Lower leg skin (tissue), 4 donors: ENCODE measurements around the gene CTTNBP2. TPM values are rescaled to one million over a fixed set of nuclear protein-coding genes. Genes with fewer than 3 reads are reported as not detected.

Source experiments
- DNase-seq, 2 donors: peaks; one replicate each; pipeline ENCODE4 v3.0.0-alpha.2; 2019; ENCODE audit warnings: low spot score in 2 of 2
- H3K4me3 ChIP-seq: fragments of 200-600 bp; sonication (generic); 2 replicates; pipeline ENCODE4 v1.5.1; 2017; ENCODE audit warnings: mild to moderate bottlenecking, low read depth; ENCODE audit not compliant: poor library complexity, severe bottlenecking
- POLR2A ChIP-seq, 2 donors: fragments of 450-650 bp; IDR thresholded peaks; one replicate each; pipeline ENCODE4 v1.6.1; 2016 to 2017; ENCODE audit warnings: antibody characterized with exemption in 2 of 2, mild to moderate bottlenecking in 1 of 2, moderate library complexity in 1 of 2
- WGBS, 2 donors: methylation state at CpG; one replicate each; pipeline ENCODE4 v1.1.5; 2018; 5-methylcytosine and 5-hydroxymethylcytosine counted together
- intact Hi-C: fragments of 100-400 bp; cut with DNase I; formaldehyde crosslinking; loops from one replicate; pipeline ENCODE4 v1.15.0; 2023; ENCODE audit warnings: low total_unique reads
- total RNA-seq, 4 donors: library from RNA; depleted of rRNA; stranded (reverse); fragments of >200 nt; gene quantifications; one replicate each; pipeline ENCODE4 v1.1.0, GENCODE V29; 2016
- TF ChIP-seq, protein P1 (sequence below), 3 donors: fragments of 450-650 bp; IDR thresholded peaks; one replicate each; pipeline ENCODE4 v1.5.1; 2016; ENCODE audit warnings: antibody characterized with exemption in 3 of 3, mild to moderate bottlenecking in 3 of 3, moderate library complexity in 2 of 3

CTTNBP2 gene
- total RNA-seq, 4 donors from 2014 or later, result 1.2 to 7.6 (median 5.8) TPM

DNA sequence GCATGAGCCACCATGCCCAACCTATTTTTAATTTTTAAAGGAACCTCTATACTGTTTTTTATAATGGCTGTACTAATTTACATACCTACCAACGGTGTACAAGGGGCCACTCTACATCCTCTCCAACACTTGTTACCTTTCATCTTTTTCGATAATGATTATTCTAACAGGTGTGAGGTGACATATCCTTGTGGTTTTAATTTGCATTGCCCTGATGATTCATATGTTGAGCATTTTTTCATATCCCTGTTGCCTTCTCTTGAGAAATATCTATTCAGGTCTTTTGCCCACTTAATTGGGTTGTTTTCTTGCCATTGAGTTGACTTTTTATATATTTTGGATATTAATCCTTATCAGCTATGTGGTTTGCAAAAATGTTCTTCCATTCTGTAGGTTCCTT is 167.0 kb downstream of the CTTNBP2 start:
- TF ChIP-seq, protein P1, sequence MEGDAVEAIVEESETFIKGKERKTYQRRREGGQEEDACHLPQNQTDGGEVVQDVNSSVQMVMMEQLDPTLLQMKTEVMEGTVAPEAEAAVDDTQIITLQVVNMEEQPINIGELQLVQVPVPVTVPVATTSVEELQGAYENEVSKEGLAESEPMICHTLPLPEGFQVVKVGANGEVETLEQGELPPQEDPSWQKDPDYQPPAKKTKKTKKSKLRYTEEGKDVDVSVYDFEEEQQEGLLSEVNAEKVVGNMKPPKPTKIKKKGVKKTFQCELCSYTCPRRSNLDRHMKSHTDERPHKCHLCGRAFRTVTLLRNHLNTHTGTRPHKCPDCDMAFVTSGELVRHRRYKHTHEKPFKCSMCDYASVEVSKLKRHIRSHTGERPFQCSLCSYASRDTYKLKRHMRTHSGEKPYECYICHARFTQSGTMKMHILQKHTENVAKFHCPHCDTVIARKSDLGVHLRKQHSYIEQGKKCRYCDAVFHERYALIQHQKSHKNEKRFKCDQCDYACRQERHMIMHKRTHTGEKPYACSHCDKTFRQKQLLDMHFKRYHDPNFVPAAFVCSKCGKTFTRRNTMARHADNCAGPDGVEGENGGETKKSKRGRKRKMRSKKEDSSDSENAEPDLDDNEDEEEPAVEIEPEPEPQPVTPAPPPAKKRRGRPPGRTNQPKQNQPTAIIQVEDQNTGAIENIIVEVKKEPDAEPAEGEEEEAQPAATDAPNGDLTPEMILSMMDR (IDR thresholded peaks at IDR 0.05), result no peak
- TF ChIP-seq POLR2A (IDR thresholded peaks at IDR 0.05), result no peak
- no peak overlapping the region for H3K4me3 ChIP-seq
- 64 to 72% methylated on average over 2 of the region's 2 CpGs for WGBS, 2 donors
- intact Hi-C loops, result no loop called here
- no peak for DNase-seq

DNA sequence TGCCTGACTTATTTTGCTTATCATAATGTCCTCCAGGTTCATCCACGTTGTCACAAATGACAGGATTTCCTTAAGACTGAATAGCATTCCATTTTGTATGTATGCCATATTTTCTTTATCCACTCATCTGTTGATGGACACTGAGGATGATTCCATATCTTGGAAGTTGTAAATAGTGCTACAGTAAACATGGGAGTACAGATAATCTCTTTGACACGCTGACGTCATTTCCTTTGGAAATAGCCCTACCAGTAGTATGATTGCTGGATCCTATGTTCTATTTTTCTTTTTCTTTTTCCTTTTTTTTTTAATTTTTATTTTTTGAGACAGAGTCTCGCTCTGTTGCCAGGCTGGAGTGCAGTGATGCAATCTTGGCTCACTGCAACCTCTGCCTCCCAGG is 167.6 kb downstream of the CTTNBP2 start:
- intact Hi-C loops, result no loop called here
- TF ChIP-seq, protein P1 (IDR thresholded peaks at IDR 0.05), result no peak
- no peak for TF ChIP-seq POLR2A (IDR thresholded peaks at IDR 0.05)
- WGBS, 2 donors, result 83 to 85% methylated on average over 4 of the region's 4 CpGs
- no peak for DNase-seq
- no peak overlapping the region for H3K4me3 ChIP-seq

DNA sequence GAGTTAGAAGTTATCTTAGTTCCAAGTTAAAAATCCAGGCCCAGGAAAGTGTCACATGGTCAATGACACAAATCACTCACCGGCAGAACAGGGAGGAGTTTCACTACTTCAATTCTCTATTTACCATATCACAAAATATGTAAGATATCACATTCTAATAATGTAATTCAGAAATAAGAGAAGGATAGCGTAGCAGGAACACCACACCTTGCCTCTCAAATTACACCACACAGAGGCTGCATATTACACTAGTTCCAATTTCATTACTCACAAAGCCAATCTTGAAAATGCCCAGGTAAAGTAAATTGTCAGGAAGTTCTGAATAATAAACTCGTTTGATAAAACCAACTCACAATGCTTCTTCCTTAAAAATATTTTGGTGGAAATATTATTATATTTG is 169.2 kb downstream of the CTTNBP2 start:
- intact Hi-C loops, result no loop called here
- no peak for DNase-seq
- TF ChIP-seq, protein P1 (IDR thresholded peaks at IDR 0.05), result no peak
- no peak for TF ChIP-seq POLR2A (IDR thresholded peaks at IDR 0.05)
- H3K4me3 ChIP-seq, result no peak overlapping the region
- 73 to 76% methylated on average over 3 of the region's 3 CpGs for WGBS, 2 donors

DNA sequence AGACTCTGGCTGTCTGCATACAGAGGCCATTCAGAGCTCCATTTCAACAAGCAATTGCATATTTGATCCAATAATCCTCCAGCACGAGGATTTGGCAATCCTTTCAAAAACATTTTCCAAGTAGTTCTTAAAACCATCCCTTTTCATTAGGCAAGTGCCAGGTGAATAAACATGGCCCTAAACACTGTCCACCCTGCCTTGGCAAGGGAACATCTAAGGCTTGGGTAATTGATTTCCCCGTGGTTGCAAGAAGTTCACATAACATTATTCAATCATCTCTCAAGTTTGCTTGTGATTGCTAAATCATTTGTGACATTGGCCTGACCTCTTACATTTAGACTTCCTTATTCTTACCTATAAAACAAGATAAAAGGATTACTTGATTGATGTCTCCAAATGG is 175.2 kb downstream of the CTTNBP2 start:
- intact Hi-C loops, result no loop called here
- WGBS, 2 donors, result 38 to 61% methylated on average over 2 of the region's 2 CpGs
- TF ChIP-seq POLR2A (IDR thresholded peaks at IDR 0.05), result no peak
- TF ChIP-seq, protein P1 (IDR thresholded peaks at IDR 0.05), result no peak
- DNase-seq, result no peak
- no peak overlapping the region for H3K4me3 ChIP-seq

DNA sequence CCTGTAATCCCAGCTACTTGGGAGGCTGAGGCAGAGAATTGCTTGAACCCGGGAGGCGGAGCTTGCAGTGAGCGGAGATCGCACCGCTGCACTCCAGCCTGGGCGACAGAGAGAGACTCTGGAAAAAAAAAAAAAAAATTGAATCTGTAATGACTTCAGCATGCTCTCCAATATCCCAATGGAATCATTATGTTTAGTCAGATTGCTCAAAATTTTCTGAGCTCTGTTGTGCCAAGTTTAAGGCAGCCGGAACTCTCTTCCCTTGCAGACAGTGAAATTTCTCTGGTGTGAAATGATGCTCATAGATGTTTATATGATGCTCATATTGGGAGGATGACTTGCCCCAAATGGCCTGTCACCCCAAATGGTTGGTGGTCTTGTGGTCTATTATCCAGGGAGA is 180.9 kb downstream of the CTTNBP2 start:
- TF ChIP-seq, protein P1 (IDR thresholded peaks at IDR 0.05), result no peak
- TF ChIP-seq POLR2A (IDR thresholded peaks at IDR 0.05), result no peak
- H3K4me3 ChIP-seq, result no peak overlapping the region
- intact Hi-C loops, result no loop called here
- DNase-seq, result no peak
- WGBS, 2 donors, result 80 to 87% methylated on average over 7 of the region's 7 CpGs

DNA sequence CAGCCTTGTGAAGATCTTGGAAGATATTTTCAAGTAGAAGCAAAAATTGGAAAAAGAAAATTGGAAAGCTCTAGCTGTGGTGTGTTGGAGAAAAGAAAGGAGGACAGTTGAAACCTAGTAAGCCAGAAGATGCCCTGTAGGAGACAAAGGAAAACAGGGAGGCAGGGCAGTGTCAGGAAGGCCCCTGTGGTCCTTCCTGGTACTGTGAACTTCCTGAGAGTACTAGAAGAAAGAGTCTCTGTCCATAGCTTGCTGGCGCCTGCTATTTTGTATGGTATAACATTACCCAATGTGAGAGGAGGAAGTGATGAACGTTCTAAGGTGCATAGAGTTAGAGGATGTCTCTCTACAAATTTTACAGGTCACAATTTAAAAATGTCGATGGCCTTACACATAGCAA is 183.1 kb downstream of the CTTNBP2 start:
- DNase-seq, result no peak
- TF ChIP-seq POLR2A (IDR thresholded peaks at IDR 0.05), result no peak
- TF ChIP-seq, protein P1 (IDR thresholded peaks at IDR 0.05), result no peak
- intact Hi-C loops, result no loop called here
- H3K4me3 ChIP-seq, result no peak overlapping the region
- WGBS, 2 donors, result 81 to 87% methylated on average over 3 of the region's 3 CpGs
